SH-SY5Y (cell line): Measurements from ENCODE around the gene E2F7.

Source experiments
- GATA2 ChIP-seq: IDR thresholded peaks from 2 replicates; pipeline ENCODE4 v1.6.1; 2011; ENCODE audit warnings: mild to moderate bottlenecking, low read depth, low read length
- GATA3 ChIP-seq: IDR thresholded peaks from 2 replicates; pipeline ENCODE4 v1.6.1; 2011; ENCODE audit warnings: low read depth, mild to moderate bottlenecking, low read length, moderate library complexity

GRCh38 chr12:77097846-77098245, 32.5 kb upstream of the E2F7 start:
- no peak for TF ChIP-seq GATA2
- TF ChIP-seq GATA3 = no peak
